Measurements from ENCODE around the gene MSMP. TPM values are rescaled to one million over a fixed set of nuclear protein-coding genes. Genes with fewer than 3 reads are reported as not detected.

Gene MSMP
- total and polyA plus RNA-seq, 10 of the 15 experiments (the other 5 are each of a cell fraction or from before 2014, with no cell fraction given): 0.33 to 2.4 (median 0.86) TPM; not detected in 4

- TF ChIP-seq IKZF1 (conservative IDR thresholded peaks at IDR 0.05) (no peak), CTCF (IDR thresholded peaks at IDR 0.05 in 2 of 3, conservative IDR thresholded peaks at IDR 0.05 in 1 of 3; ENCODE audit: control insufficient read depth in 2 of 3, extremely low read depth in 1 of 3, insufficient read depth in 1 of 3, low read depth in 3 of 3, low read length in 3 of 3) (peak; percentile 84 to 93 (median 91)), SUPT20H (IDR thresholded peaks at IDR 0.05; ENCODE audit: borderline replicate concordance, control insufficient read depth, low read depth, low read length) (no peak), CHD4 (IDR thresholded peaks at IDR 0.05) (no peak), POU2F2 (IDR thresholded peaks at IDR 0.05; ENCODE audit: borderline replicate concordance, low read depth, low read length) (no peak), BRCA1 (IDR thresholded peaks at IDR 0.05; ENCODE audit: low read depth, low read length) (no peak), SMAD1 (IDR thresholded peaks at IDR 0.05; ENCODE audit: low read depth, partially characterized antibody) (no peak), SMARCA5 (IDR thresholded peaks at IDR 0.05) (0 out of 2 replicates have a peak, but pooled peaks have one; percentile 43), NRF1 (conservative IDR thresholded peaks at IDR 0.05; ENCODE audit: low read depth, low read length) (no peak), NBN (IDR thresholded peaks at IDR 0.05) (no peak), ATF2 (IDR thresholded peaks at IDR 0.05; ENCODE audit: low read length) (no peak), ZNF207 (IDR thresholded peaks at IDR 0.05; ENCODE audit: borderline replicate concordance) (no peak), RELA (IDR thresholded peaks at IDR 0.05; ENCODE audit: borderline replicate concordance, partially characterized antibody) (no peak), EZH2 (IDR thresholded peaks at IDR 0.05; ENCODE audit: borderline replicate concordance, control insufficient read depth, low read depth, low read length) (no peak), NFXL1 (IDR thresholded peaks at IDR 0.05; ENCODE audit: borderline replicate concordance) (no peak), HDAC2 (IDR thresholded peaks at IDR 0.05) (no peak), KDM1A (IDR thresholded peaks at IDR 0.05; ENCODE audit: borderline replicate concordance) (no peak), CEBPB (IDR thresholded peaks at IDR 0.05; ENCODE audit: borderline replicate concordance in 1 of 2, low read depth in 2 of 2, low read length in 2 of 2) (no peak)
- TF ChIP-seq, protein P1, sequence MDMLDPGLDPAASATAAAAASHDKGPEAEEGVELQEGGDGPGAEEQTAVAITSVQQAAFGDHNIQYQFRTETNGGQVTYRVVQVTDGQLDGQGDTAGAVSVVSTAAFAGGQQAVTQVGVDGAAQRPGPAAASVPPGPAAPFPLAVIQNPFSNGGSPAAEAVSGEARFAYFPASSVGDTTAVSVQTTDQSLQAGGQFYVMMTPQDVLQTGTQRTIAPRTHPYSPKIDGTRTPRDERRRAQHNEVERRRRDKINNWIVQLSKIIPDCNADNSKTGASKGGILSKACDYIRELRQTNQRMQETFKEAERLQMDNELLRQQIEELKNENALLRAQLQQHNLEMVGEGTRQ (IDR thresholded peaks at IDR 0.05; ENCODE audit: borderline replicate concordance, low read depth, low read length): no peak
- TF ChIP-seq, protein P2, sequence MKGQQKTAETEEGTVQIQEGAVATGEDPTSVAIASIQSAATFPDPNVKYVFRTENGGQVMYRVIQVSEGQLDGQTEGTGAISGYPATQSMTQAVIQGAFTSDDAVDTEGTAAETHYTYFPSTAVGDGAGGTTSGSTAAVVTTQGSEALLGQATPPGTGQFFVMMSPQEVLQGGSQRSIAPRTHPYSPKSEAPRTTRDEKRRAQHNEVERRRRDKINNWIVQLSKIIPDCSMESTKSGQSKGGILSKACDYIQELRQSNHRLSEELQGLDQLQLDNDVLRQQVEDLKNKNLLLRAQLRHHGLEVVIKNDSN (IDR thresholded peaks at IDR 0.05; ENCODE audit: borderline replicate concordance, extremely low read length, insufficient read depth, low read depth, low read length): no peak
- TF ChIP-seq, protein P3, sequence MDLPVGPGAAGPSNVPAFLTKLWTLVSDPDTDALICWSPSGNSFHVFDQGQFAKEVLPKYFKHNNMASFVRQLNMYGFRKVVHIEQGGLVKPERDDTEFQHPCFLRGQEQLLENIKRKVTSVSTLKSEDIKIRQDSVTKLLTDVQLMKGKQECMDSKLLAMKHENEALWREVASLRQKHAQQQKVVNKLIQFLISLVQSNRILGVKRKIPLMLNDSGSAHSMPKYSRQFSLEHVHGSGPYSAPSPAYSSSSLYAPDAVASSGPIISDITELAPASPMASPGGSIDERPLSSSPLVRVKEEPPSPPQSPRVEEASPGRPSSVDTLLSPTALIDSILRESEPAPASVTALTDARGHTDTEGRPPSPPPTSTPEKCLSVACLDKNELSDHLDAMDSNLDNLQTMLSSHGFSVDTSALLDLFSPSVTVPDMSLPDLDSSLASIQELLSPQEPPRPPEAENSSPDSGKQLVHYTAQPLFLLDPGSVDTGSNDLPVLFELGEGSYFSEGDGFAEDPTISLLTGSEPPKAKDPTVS (IDR thresholded peaks at IDR 0.05; ENCODE audit: low read depth, low read length): no peak
- TF ChIP-seq, protein P4, sequence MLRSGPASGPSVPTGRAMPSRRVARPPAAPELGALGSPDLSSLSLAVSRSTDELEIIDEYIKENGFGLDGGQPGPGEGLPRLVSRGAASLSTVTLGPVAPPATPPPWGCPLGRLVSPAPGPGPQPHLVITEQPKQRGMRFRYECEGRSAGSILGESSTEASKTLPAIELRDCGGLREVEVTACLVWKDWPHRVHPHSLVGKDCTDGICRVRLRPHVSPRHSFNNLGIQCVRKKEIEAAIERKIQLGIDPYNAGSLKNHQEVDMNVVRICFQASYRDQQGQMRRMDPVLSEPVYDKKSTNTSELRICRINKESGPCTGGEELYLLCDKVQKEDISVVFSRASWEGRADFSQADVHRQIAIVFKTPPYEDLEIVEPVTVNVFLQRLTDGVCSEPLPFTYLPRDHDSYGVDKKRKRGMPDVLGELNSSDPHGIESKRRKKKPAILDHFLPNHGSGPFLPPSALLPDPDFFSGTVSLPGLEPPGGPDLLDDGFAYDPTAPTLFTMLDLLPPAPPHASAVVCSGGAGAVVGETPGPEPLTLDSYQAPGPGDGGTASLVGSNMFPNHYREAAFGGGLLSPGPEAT (IDR thresholded peaks at IDR 0.05; ENCODE audit: low read depth): no peak
These were observed 17.9 kb downstream of the MSMP start (continued) for GRCh38 chr9:35736201-35736633.

All from GM12878 (cell line).